DOHH2 (cell line): Measurements from ENCODE around the gene PIP4K2B.

ENCODE experiments used
- H3F3A ChIP-seq: fragments of 200-600 bp; sonication (generic), shearing (Covaris generic); 2 replicates; pipeline ENCODE4 v1.6.0; 2016; ENCODE audit warnings: antibody characterized with exemption, mild to moderate bottlenecking; ENCODE audit not compliant: control insufficient read depth, insufficient read depth
- H3K27ac ChIP-seq: fragments of 200-600 bp; sonication (generic); 2 replicates; pipeline ENCODE4 v1.5.1; 2014; ENCODE audit warnings: low read depth, mild to moderate bottlenecking, low read length, moderate library complexity
- H3K27me3 ChIP-seq: fragments of 200-600 bp; sonication (generic); 2 replicates; pipeline ENCODE4 v1.6.1; 2014; ENCODE audit warnings: mild to moderate bottlenecking, low read length, mixed read lengths; ENCODE audit not compliant: control insufficient read depth
- H3K36me3 ChIP-seq: fragments of 200-600 bp; sonication (generic); 2 replicates; pipeline ENCODE4 v1.6.1; 2014; ENCODE audit warnings: mild to moderate bottlenecking, low read length, moderate library complexity, mixed read lengths; ENCODE audit not compliant: control insufficient read depth
- H3K4me1 ChIP-seq: fragments of 200-600 bp; sonication (generic); 2 replicates; pipeline ENCODE4 v1.6.1; 2014; ENCODE audit warnings: mild to moderate bottlenecking, low read length, mixed read lengths; ENCODE audit not compliant: control insufficient read depth
- H3K4me2 ChIP-seq: fragments of 200-600 bp; sonication (generic); 2 replicates; pipeline ENCODE4 v1.6.0; 2014; ENCODE audit warnings: mild to moderate bottlenecking, low read length, moderate library complexity
- H3K4me3 ChIP-seq: fragments of 200-600 bp; sonication (generic); 2 replicates; pipeline ENCODE4 v1.5.1; 2014; ENCODE audit warnings: mild to moderate bottlenecking, low read length, mixed read lengths
- H3K79me2 ChIP-seq: fragments of 200-600 bp; sonication (generic); 2 replicates; pipeline ENCODE4 v1.6.1; 2014; ENCODE audit warnings: mild to moderate bottlenecking, low read length, mixed read lengths; ENCODE audit not compliant: control insufficient read depth
- H3K9me2 ChIP-seq: fragments of 200-600 bp; sonication (generic); replicated peaks from 2 replicates; pipeline ENCODE4 v1.6.1; 2014; ENCODE audit warnings: mild to moderate bottlenecking, low read length, mixed read lengths; ENCODE audit not compliant: control insufficient read depth
- H3K9me3 ChIP-seq: fragments of 200-600 bp; sonication (generic); 2 replicates; pipeline ENCODE4 v1.6.1; 2014; ENCODE audit warnings: antibody characterized with exemption, low read length, mixed read lengths; ENCODE audit not compliant: control insufficient read depth, insufficient read depth
- H4K20me1 ChIP-seq: fragments of 200-600 bp; sonication (generic); 2 replicates; pipeline ENCODE4 v1.6.0; 2014; ENCODE audit warnings: low read depth, mild to moderate bottlenecking, antibody characterized with exemption, low read length, moderate library complexity; ENCODE audit not compliant: control insufficient read depth, insufficient read depth
- CTCF ChIP-seq: fragments of 200-600 bp; sonication (generic); IDR thresholded peaks from one replicate; pipeline ENCODE4 v1.5.1; 2014; ENCODE audit warnings: antibody characterized with exemption, mild to moderate bottlenecking, low read depth, low read length; ENCODE audit not compliant: poor library complexity, severe bottlenecking
- EZH2phosphoT487 ChIP-seq: fragments of 200-600 bp; sonication (generic); IDR thresholded peaks from 2 replicates; pipeline ENCODE4 v1.6.1; 2017; ENCODE audit warnings: borderline replicate concordance, mild to moderate bottlenecking, antibody characterized with exemption, low read length, moderate library complexity, mixed read lengths

Gene PIP4K2B

GRCh38 chr17:38746849-38747462, 52.4 kb downstream of the PIP4K2B start:
- Histone ChIP-seq H3K9me3 (no peaks in the 10 kb centered on the region), H3K79me2 (0 out of 2 replicates have a peak, but pooled peaks cover 1% of the 10 kb centered on the region), H3K9me2 (no peaks in the 10 kb centered on the region), H3K4me3 (peak overlapping the region; percentile 97), H3F3A (peaks cover 21% of the 10 kb centered on the region), H3K27me3 (peaks cover 20% of the 10 kb centered on the region), H3K36me3 (no peaks in the 10 kb centered on the region; the same call in 1 of the 2 replicates), H3K27ac (no peak overlapping the region), H3K4me2 (peak overlapping the region; percentile 97), H4K20me1 (no peaks in the 10 kb centered on the region), H3K4me1 (peaks cover 79% of the 10 kb centered on the region)
- TF ChIP-seq CTCF (no peak), EZH2phosphoT487 (no peak)

- H3K9me2 ChIP-seq: no peaks in the 10 kb centered on the region
- H3F3A ChIP-seq: peaks cover 18% of the 10 kb centered on the region
- H3K4me3 ChIP-seq: peak overlapping the region; percentile 97
- peaks cover 83% of the 10 kb centered on the region for H3K4me1 ChIP-seq
- peak overlapping the region; percentile 20; the same call in 1 of the 2 replicates for H3K27ac ChIP-seq
- peak overlapping the region; percentile 97 for H3K4me2 ChIP-seq
- H3K9me3 ChIP-seq: no peaks in the 10 kb centered on the region
- H4K20me1 ChIP-seq: no peaks in the 10 kb centered on the region
- H3K36me3 ChIP-seq: no peaks in the 10 kb centered on the region
- H3K79me2 ChIP-seq: no peaks in the 10 kb centered on the region
- TF ChIP-seq CTCF (no peak), EZH2phosphoT487 (no peak)
- H3K27me3 ChIP-seq: peaks cover 20% of the 10 kb centered on the region
Measured at GRCh38 chr17:38746004-38746848, 53.1 kb downstream of the PIP4K2B start.

GRCh38 chr17:38745545-38745944, 53.8 kb downstream of the PIP4K2B start:
- H3K9me2 ChIP-seq: no peaks in the 10 kb centered on the region
- H3F3A ChIP-seq: peaks cover 15% of the 10 kb centered on the region
- H3K4me3 ChIP-seq: no peak overlapping the region
- peak overlapping the region; percentile 97 for H3K4me2 ChIP-seq
- H3K27me3 ChIP-seq: peaks cover 20% of the 10 kb centered on the region
- no peaks in the 10 kb centered on the region for H3K79me2 ChIP-seq
- H4K20me1 ChIP-seq: no peaks in the 10 kb centered on the region
- H3K36me3 ChIP-seq: no peaks in the 10 kb centered on the region
- TF ChIP-seq CTCF (no peak), EZH2phosphoT487 (no peak)
- H3K9me3 ChIP-seq: no peaks in the 10 kb centered on the region
- peak overlapping the region; percentile 20; the same call in 1 of the 2 replicates for H3K27ac ChIP-seq
- H3K4me1 ChIP-seq: peaks cover 82% of the 10 kb centered on the region
